Natural killer cell (primary cell): ENCODE data around the gene ZNF777. TPM values are rescaled to one million over a fixed set of nuclear protein-coding genes. Genes with fewer than 3 reads are reported as not detected.

Experiments used
- ATAC-seq, 3 donors: fragments of 150-1000 bp in 2 of 3; fragments of 200-7000 bp in 1 of 3; cut with Tn5 transposase; 1 replicate in 1 of 3; 2 replicates in 2 of 3; pipeline ENCODE4 v1.10.0; 2021; ENCODE audit warnings: mild to moderate bottlenecking in 2 of 3, moderate library complexity in 2 of 3
- DNase-seq, 2 donors: peaks; one replicate each; pipeline versions ENCODE4 v3.0.0 to v3.0.0-alpha.2; 2013 to 2021; ENCODE audit warnings: mixed read lengths in 1 of 2
- H3K27ac ChIP-seq: one replicate; pipeline ENCODE4 v1.5.1; 2013; ENCODE audit warnings: mild to moderate bottlenecking, low read length
- H3K27me3 ChIP-seq: one replicate; pipeline ENCODE4 v1.6.1; 2013; ENCODE audit warnings: low read length; ENCODE audit not compliant: control insufficient read depth, insufficient read depth
- H3K36me3 ChIP-seq: one replicate; pipeline ENCODE4 v1.6.1; 2013; ENCODE audit warnings: low read length; ENCODE audit not compliant: control insufficient read depth, insufficient read depth
- H3K4me1 ChIP-seq: one replicate; pipeline ENCODE4 v1.6.1; 2013; ENCODE audit warnings: low read length; ENCODE audit not compliant: control insufficient read depth, insufficient read depth
- H3K4me3 ChIP-seq: one replicate; pipeline ENCODE4 v1.5.1; 2013; ENCODE audit warnings: low read length
- H3K9me3 ChIP-seq: one replicate; pipeline ENCODE4 v1.6.1; 2013; ENCODE audit warnings: low read length; ENCODE audit not compliant: control insufficient read depth, insufficient read depth
- H3K27ac Mint-ChIP-seq, 2 donors: one replicate each; pipeline ENCODE4 v1.8.0; 2022; ENCODE audit warnings: mild to moderate bottlenecking in 2 of 2, mixed read lengths in 2 of 2, moderate library complexity in 1 of 2
- H3K27me3 Mint-ChIP-seq, 2 donors: one replicate each; pipeline ENCODE4 v1.8.0; 2022; ENCODE audit warnings: low read depth in 2 of 2, mixed read lengths in 2 of 2
- H3K36me3 Mint-ChIP-seq: one replicate; pipeline ENCODE4 v1.8.0; 2022; ENCODE audit warnings: mixed read lengths
- H3K4me1 Mint-ChIP-seq, 2 donors: one replicate each; pipeline ENCODE4 v1.8.0; 2022; ENCODE audit warnings: mixed read lengths in 2 of 2
- H3K4me3 Mint-ChIP-seq: one replicate; pipeline ENCODE4 v1.8.0; 2022; ENCODE audit warnings: mild to moderate bottlenecking, moderate library complexity, mixed read lengths
- H3K9me3 Mint-ChIP-seq, 2 donors: one replicate each; pipeline ENCODE4 v1.8.0; 2022; ENCODE audit warnings: mixed read lengths in 2 of 2
- CTCF ChIP-seq: fragments of 200-600 bp; IDR thresholded peaks from one replicate; pipeline ENCODE4 v1.8.0; 2022; ENCODE audit warnings: antibody characterized with exemption
- WGBS: methylation state at CpG from one replicate; pipeline ENCODE4 v1.1.7; 2013; ENCODE audit warnings: missing lambda C conversion rate; ENCODE audit not compliant: insufficient coverage; 5-methylcytosine and 5-hydroxymethylcytosine counted together
- intact Hi-C: fragments of 100-400 bp; cut with micrococcal nuclease; formaldehyde crosslinking; loops from one replicate; pipeline ENCODE4 v1.14.2; 2022
- total RNA-seq, 4 donors: library from RNA; stranded (reverse); fragments of 120-200 nt in 1 of 4; gene quantifications; one replicate each; pipeline versions ENCODE4 v1.2.3 to v1.2.4, GENCODE V29; 2013 to 2022

Gene ZNF777
- total RNA-seq, 3 donors from 2014 or later (not counting 1 experiment from before 2014, with no cell fraction given) = 14.6 to 18.2 (median 17.2) TPM

GRCh38 chr7:149420006-149420405, 40.9 kb downstream of the ZNF777 start:
- intact Hi-C loops = no loop called here
- WGBS = 89% methylated on average over 3 of the region's 3 CpGs
- ATAC-seq (no peak), DNase-seq (no peak)
- Mint-ChIP-seq H3K4me3 (peak overlapping the region; percentile 50), H3K36me3 (no peaks in the 10 kb centered on the region), H3K27ac (no peak overlapping the region), H3K27me3 (peaks cover 7 to 9% of the 10 kb centered on the region in 2 donors), H3K9me3 (no peaks in the 10 kb centered on the region), H3K4me1 (peaks cover 6 to 18% of the 10 kb centered on the region in 2 donors)
- Histone ChIP-seq H3K27ac (no peak overlapping the region), H3K9me3 (no peaks in the 10 kb centered on the region), H3K4me3 (no peak overlapping the region), H3K27me3 (no peaks in the 10 kb centered on the region), H3K4me1 (peaks cover 15% of the 10 kb centered on the region), H3K36me3 (no peaks in the 10 kb centered on the region)
- TF ChIP-seq CTCF = no peak

GRCh38 chr7:149415391-149416071, 45.3 kb downstream of the ZNF777 start:
- no peaks in the 10 kb centered on the region for H3K9me3 Mint-ChIP-seq
- H3K4me3 Mint-ChIP-seq = peak overlapping the region; percentile 85
- Histone ChIP-seq H3K4me3 (no peak overlapping the region), H3K36me3 (no peaks in the 10 kb centered on the region), H3K27ac (no peak overlapping the region), H3K9me3 (no peaks in the 10 kb centered on the region), H3K27me3 (peaks cover 4% of the 10 kb centered on the region), H3K4me1 (no peaks in the 10 kb centered on the region)
- peaks cover 11% of the 10 kb centered on the region in 2 donors for H3K4me1 Mint-ChIP-seq
- no peak for TF ChIP-seq CTCF
- H3K27me3 Mint-ChIP-seq = peaks cover 26 to 52% of the 10 kb centered on the region in 2 donors
- ATAC-seq (peak in 2 of 3 donors; percentile 18 to 29), DNase-seq (peak in 1 of 2 donors; percentile 26)
- intact Hi-C loops = no loop called here
- WGBS = 74% methylated on average over 26 of the region's 26 CpGs
- H3K27ac Mint-ChIP-seq = peak overlapping the region; percentile 62 to 80
- H3K36me3 Mint-ChIP-seq = no peaks in the 10 kb centered on the region

- no peak for TF ChIP-seq CTCF
- H3K9me3 ChIP-seq = no peaks in the 10 kb centered on the region
- WGBS = 17% methylated on average over 36 of the region's 36 CpGs
- peaks cover 11% of the 10 kb centered on the region in 2 donors for H3K4me1 Mint-ChIP-seq
- no peaks in the 10 kb centered on the region for H3K36me3 ChIP-seq
- peaks cover 4% of the 10 kb centered on the region for H3K27me3 ChIP-seq
- intact Hi-C loops = no loop called here
- peak; percentile 52 to 65 for DNase-seq
- no peak overlapping the region for H3K4me3 ChIP-seq
- peaks cover 26 to 52% of the 10 kb centered on the region in 2 donors for H3K27me3 Mint-ChIP-seq
- no peak overlapping the region for H3K27ac ChIP-seq
- H3K27ac Mint-ChIP-seq = peak overlapping the region; percentile 62 to 80
- H3K4me3 Mint-ChIP-seq = peak overlapping the region; percentile 85
- no peaks in the 10 kb centered on the region for H3K36me3 Mint-ChIP-seq
- no peaks in the 10 kb centered on the region for H3K9me3 Mint-ChIP-seq
- no peaks in the 10 kb centered on the region for H3K4me1 ChIP-seq
- ATAC-seq = peak; percentile 46 to 90 (median 78)
These were observed 46.0 kb downstream of the ZNF777 start for GRCh38 chr7:149414745-149415390.
